H1 (cell line): ENCODE results near the gene MTR.

Experiments
- CBX8 ChIP-seq: fragments of 300-800, 300-1000 bp; sonication (generic); IDR thresholded peaks from 2 replicates; pipeline ENCODE4 v1.7.1; 2016; ENCODE audit warnings: low read depth, low read length, borderline replicate concordance
- CTCF ChIP-seq, 3 experiments: IDR thresholded peaks; 1 replicate in 2 of 3; 2 replicates in 1 of 3; pipeline versions ENCODE4 v1.5.1 to v1.6.1; 2011; ENCODE audit warnings: low read length in 3 of 3, mild to moderate bottlenecking in 3 of 3, inconsistent platforms in 2 of 3, low read depth in 1 of 3, moderate library complexity in 1 of 3; ENCODE audit not compliant: insufficient read depth in 1 of 3; ENCODE audit errors: control extremely low read depth in 1 of 3
- NRF1 ChIP-seq: IDR thresholded peaks from 2 replicates; pipeline ENCODE4 v1.6.1; 2011; ENCODE audit warnings: mild to moderate bottlenecking, low read depth, low read length, improper control_type of control experiment
- POLR2AphosphoS5 ChIP-seq: IDR thresholded peaks from 2 replicates; pipeline ENCODE4 v1.6.1; 2011; ENCODE audit warnings: low read depth, low read length
- ZNF274 ChIP-seq: IDR thresholded peaks from 2 replicates; pipeline ENCODE4 v1.7.0; 2012; ENCODE audit warnings: low read length, borderline replicate concordance; ENCODE audit errors: extremely low read depth

GRCh38 chr1:236950365-236950764 lies 155.3 kb downstream of the MTR start:
- TF ChIP-seq POLR2AphosphoS5 (no peak), ZNF274 (no peak), CBX8 (no peak), CTCF (IDR thresholded peaks at IDR 0.05; ENCODE audit: control extremely low read depth in 1 of 3, insufficient read depth in 1 of 3, low read depth in 1 of 3, low read length in 3 of 3) (no peak), NRF1 (no peak)
